ENCODE results near the gene TMCO6.
A peak's percentile ranks its signal among the peaks of the same experiment; 100 is the strongest.
"Not testable (repeated sequence)": the region's sequence is repeated elsewhere in the genome, so short reads cannot be mapped to it uniquely, and the experiment has no call there.

TMCO6 gene

DNA sequence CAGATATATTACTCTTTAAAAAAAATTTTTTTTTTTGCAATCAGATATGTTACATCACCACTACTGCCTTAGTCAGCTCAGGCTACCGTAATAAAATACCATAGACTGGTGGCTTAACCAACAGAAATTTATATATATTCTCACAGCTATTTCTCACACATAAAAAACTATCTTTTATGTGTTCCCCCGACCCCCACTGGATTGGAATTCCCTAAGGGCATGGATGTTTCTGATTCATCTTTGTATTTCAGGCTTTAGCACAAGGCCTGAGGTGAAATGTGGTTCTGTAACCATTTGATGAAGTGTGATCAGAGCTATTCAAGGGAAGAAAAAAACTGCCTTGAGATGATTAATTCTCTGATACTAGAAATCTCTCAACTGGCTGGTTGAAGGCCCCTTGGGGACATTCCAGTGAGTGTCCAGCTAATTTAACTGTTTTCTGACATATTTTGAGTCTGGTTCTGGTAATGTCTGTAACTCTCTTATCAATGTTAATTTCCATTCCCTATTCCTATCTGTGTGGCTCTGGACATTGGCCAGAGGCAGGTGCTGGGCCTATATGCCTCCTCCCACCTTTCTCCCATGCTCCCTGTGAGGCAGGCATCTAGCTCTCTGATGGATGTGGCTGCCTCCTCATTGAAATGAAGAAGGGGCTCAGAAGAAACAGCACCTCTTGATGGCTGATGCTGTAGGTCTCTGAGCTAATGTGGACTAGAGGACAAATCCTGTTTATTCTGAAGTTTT lies 8.8 kb upstream of the TMCO6 start:
- no peak for DNase-seq (ENCODE audit: extremely low read depth in 1 of 2, low read depth in 1 of 2)

GRCh38 chr5:140631036-140631417 lies 8.2 kb upstream of the TMCO6 start:
- DNase-seq (ENCODE audit: extremely low read depth in 1 of 2, low read depth in 1 of 2) = no peak

DNA sequence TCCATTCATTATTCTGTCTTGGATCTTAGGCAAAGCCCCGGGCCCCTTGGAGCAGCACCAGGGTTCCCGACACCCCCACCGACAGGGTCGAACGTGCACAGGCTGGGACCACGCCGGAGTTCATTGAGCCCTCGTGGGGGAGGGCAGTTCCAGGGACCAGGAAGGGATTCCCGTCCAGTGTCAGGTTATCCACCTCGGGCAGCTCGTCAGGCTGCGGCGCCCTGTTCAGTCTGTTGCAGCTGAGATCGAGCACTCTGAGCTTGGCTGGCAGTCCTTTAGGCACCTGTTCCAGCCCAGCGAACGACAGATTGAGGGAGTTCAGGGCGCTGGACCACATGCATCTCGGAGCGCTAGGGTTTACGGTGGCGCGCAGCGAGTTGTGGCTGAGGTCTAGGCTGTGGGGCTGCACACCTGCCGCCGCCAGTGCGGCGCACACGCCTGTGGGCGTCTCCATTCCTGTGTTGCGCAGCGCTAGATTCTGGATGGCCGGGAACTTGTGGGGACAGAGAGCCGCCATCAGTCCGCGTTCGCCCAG lies 7.4 kb upstream of the TMCO6 start:
- peak in 1 of 2 donors; percentile 12 for DNase-seq (ENCODE audit: extremely low read depth in 1 of 2, low read depth in 1 of 2)

- peak in 1 of 2 donors; percentile 24 for DNase-seq (ENCODE audit: extremely low read depth in 1 of 2, low read depth in 1 of 2)
Observed at GRCh38 chr5:140632366-140633020, 6.8 kb upstream of the TMCO6 start.

- DNase-seq (ENCODE audit: extremely low read depth in 1 of 2, low read depth in 1 of 2) = no peak
Observed at GRCh38 chr5:140633021-140633471, 6.2 kb upstream of the TMCO6 start, which contains the start of gene CD14. Gene CD14, minus strand, starts transcription at chr5:140633175. Its CDS starts 104 bp downstream, at chr5:140633071.

DNA sequence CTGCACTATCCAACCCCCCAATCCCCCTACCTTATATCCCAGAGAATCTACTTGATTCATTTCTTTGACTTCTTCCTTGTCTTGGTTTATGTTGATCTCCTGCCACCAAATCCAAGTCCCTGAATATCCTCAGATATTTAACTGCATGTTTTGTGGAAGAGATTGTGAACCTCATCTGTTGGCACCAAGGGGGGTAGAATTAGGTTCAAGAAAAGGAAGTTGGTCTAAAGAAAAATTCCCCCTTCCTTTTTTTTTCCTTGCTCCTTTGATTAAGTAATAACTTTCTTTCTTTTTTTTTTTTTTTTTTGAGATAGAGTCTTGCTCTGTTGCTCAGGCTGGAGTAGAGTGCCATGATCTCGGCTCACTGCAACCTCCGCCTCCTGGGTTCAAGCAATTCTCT lies 5.8 kb upstream of the TMCO6 start:
- no peak for DNase-seq (ENCODE audit: extremely low read depth in 1 of 2, low read depth in 1 of 2)

DNA sequence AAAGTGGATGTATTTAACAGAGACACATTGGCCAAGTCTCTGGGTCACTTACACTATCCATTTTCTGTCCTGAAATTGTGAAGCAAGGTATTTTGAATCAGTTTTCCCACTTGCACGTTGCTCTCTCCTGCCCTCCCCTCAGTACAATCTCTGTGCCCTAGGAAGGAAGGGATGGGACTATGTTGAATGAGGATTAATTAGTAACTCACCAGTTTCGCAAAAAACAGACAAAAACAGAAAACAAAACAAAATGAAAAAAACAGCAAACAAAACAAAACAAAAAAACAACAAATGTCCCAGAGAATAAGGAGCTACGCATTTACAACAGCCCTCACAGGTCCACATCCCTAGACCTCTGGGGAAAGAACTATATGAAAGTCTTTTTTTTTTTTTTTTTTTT lies 5.1 kb upstream of the TMCO6 start:
- no peak for DNase-seq (ENCODE audit: extremely low read depth in 1 of 2, low read depth in 1 of 2)

DNA sequence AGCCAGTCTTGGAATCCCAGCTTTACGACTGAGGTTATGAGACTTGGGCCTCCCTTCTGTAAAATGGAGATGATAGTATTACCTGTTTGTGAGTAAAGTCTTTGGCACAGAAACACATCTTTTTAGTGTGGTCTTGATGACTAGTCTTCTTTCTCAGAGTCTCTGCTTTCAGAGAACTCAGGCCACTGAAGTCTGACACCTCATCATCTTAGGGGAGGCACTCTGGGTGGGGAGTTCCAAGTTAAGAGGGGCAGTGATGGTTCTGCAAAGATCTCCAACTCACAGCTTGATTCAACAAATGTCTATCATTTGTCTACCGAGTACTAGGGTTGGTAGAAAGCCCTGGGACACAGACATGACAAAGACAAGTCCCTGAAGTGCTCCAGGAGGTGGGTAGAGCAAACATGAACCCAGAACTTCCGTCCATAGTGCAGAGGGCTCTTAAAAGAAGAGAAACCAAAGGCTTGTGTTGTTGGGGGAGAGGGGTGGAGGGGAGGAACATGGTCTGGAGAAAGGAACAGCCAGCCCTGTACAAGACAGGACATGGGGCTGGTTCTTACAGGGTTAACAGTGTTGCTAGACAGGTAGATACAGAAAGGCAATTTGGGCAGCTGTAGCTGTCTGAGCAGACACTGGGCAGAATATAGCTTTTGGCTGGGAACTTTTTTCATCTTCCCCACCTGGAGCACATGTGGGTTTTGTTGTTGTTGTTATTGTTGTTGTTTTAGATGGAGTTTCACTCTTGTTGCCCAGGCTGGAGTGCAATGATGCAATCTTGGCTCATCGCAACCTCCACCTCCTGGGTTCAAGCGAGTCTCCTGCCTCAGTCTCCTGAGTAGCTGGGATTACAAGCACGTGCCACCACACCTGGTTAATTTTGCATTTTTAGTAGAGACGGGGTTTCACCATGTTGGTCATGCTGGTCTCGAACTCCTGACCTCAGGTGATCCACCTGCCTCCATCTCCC lies 3.7 kb upstream of the TMCO6 start:
- DNase-seq (ENCODE audit: extremely low read depth in 1 of 2, low read depth in 1 of 2) = no peak

DNA sequence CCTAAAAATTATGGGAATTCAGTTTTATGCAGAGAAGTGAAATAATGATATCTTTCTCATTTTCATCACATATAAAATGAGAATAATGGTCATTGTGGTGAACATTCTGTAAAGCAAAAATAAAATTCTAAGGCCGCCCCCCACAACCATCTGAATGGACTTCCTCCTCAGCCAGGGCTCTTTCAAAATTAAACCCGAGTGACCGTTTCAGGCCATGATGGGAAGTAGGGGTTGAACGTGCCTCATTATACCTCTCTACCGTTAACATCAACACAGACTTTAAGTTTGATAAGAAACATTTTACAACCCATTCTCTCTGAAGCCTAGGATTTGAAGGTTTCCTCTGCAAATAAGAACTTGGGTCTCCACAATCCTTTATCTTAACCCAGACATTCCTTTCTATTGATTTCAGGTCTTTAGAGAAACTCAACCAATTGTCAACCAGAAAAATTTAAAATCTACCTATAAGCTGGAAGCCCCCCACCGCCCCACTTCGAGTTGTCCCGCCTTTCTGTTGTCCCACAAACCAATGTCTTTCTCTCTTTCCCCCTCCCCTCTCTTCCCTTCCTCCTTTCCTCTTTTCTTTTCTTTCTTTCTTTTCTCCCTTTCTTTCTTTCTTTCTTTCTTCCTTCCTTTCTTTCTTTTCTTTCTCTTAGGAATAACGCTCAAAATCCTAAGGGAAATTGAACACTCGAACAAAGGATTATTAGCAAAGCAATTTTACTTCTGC lies 1.7 kb upstream of the TMCO6 start:
- DNase-seq (ENCODE audit: extremely low read depth in 1 of 2, low read depth in 1 of 2) = no peak

GRCh38 chr5:140638898-140639147 lies 428 bp upstream of the TMCO6 start:
- not testable (repeated sequence) for DNase-seq (ENCODE audit: extremely low read depth in 1 of 2, low read depth in 1 of 2)

DNA sequence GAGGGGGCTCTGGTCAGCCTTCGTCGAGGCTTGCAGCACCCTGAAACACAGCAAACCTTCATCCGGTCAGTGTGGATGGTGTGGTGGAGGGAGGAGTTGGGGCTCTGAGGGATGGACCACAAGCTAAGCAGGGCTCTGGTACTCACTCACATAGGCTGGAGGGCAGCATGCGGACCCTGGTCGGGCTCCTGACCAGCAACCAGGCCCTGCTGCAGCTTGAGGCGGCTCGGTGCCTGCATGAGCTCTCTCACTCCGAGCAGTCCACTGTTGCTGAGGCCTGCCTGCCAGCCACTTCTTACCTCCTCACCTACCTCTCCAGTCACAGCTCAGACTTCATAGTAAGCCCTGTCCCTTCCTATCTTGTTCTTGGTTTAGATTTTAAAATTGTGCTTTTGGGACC lies 2.5 kb downstream of the TMCO6 start:
- DNase-seq (ENCODE audit: extremely low read depth in 1 of 2, low read depth in 1 of 2) = no peak

GRCh38 chr5:140642718-140643117 lies 3.5 kb downstream of the TMCO6 start:
- DNase-seq (ENCODE audit: extremely low read depth in 1 of 2, low read depth in 1 of 2) = no peak

- no peak for DNase-seq (ENCODE audit: extremely low read depth in 1 of 2, low read depth in 1 of 2)
Observed at GRCh38 chr5:140647042-140647419, 7.8 kb downstream of the TMCO6 start.

DNA sequence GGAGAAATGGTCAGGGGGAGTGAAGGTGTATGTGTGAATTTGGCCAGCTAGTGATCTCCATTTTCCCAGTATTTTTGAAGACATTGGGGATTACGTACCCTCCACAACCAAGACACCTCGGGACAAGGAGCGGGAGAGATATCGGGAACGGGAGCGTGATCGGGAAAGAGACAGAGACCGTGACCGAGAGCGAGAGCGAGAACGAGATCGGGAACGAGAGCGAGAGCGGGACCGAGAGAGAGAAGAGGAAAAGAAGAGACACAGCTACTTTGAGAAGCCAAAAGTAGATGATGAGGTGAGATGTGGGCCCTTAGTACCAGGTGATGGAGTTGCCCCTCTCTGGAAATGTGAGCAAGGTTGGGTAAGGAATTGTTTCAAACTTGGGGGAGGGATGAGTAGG lies 19.6 kb downstream of the TMCO6 start:
- no peak for DNase-seq (ENCODE audit: extremely low read depth in 1 of 2, low read depth in 1 of 2)

GRCh38 chr5:140660371-140660770 lies 21.1 kb downstream of the TMCO6 start:
- not testable (repeated sequence) for DNase-seq (ENCODE audit: extremely low read depth in 1 of 2, low read depth in 1 of 2)

- no peak for DNase-seq (ENCODE audit: extremely low read depth in 1 of 2, low read depth in 1 of 2)
Observed at GRCh38 chr5:140664030-140664358, 24.7 kb downstream of the TMCO6 start.

DNA sequence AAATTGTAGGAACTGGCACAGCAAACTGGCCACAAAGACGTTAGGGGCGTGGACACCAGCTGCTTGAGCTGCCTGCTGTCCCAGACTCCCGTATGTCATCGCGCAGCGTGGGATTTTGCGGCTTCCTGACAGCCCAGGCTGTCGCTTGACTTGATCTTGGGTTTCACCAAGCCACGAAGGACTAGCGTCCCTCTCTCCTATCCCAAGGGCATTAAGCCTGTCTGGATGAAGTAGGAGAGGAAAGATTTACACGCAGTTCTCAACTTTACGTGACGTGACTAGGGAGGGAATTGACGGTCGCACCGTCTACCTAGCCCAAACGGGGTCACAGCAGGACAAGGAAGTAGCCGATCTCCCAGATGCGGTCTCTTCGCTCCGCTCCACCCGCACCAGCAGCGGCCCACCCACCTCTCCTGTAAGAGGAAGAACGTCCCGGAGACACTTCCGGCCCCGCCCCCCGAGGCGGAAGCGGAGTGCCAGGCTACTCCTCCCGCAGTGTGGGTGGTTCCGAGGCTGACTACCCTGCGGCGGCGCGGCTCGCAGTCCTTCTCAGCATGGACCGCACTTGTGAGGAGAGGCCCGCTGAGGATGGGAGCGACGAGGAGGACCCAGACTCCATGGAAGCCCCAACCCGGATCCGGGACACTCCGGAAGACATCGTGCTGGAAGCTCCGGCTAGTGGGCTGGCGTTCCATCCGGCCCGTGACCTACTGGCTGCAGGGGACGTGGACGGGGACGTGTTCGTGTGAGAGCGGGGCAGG lies 25.3 kb downstream of the TMCO6 start, which contains the start of gene WDR55:
Gene WDR55 (plus strand): TSS at position 546 of the 761 bp plus-strand sequence. CDS start 9 bp downstream, at position 555.
- peak; percentile 89 to 94 for DNase-seq (ENCODE audit: extremely low read depth in 1 of 2, low read depth in 1 of 2)

- DNase-seq (ENCODE audit: extremely low read depth in 1 of 2, low read depth in 1 of 2) = not testable (repeated sequence)
Observed at GRCh38 chr5:140671035-140671434, 31.8 kb downstream of the TMCO6 start.

DNA sequence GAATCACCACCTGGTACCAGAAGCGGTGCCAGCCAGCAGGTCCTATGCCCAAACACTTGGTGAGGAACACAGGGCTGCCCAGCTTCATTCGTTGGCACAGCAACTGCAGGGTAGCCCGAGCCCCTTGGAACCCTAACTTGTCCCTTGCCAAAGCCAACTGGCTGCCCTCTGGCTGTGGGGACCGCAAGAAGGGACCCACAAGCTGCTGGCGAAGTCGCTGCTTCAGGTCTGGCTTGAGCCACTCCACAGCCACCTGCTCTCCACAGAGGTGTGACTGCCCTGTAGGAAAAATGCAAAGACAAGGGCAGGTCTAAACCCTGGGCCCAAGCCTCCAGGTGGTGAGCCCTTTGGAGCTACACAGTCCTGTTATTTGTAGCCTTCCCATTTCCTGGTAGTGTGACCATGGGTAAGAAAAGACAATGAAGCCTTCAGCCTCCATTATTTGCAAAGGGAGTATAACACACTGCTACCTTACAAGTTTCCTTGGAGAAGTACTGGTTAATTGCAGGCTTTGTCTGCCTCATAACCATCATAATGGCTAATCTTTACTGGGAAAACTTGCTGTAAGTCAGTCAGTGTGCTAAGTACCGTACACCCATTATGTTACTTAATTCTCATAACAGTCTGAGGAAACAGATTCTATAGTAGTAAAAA lies 32.3 kb downstream of the TMCO6 start:
- no peak for DNase-seq (ENCODE audit: extremely low read depth in 1 of 2, low read depth in 1 of 2)

All from activated CD8-positive, alpha-beta memory T cell treated with anti-CD3 and anti-CD28 coated beads for 1 hour (primary cell).